ENCODE measurements around the gene ITGA11. TPM values are rescaled to one million over a fixed set of nuclear protein-coding genes. Genes with fewer than 3 reads are reported as not detected.

Gene ITGA11
- total and polyA plus RNA-seq, 2 donors (not counting 1 experiment from before 2014, with no cell fraction given), result not detected

GRCh38 chr15:68343579-68344225 is 88.3 kb downstream of the ITGA11 start:
- Histone ChIP-seq H3K4me2 (replicated peaks; ENCODE audit: low read depth, low read length, poor library complexity, severe bottlenecking) (no peak overlapping the region), H3K9ac (ENCODE audit: low read length) (no peak overlapping the region), H3K4me1 (ENCODE audit: control insufficient read depth in 2 of 2, insufficient read depth in 2 of 2, low read length in 2 of 2) (no peaks in the 10 kb centered on the region), H3K79me2 (ENCODE audit: control insufficient read depth, insufficient read depth, low read length) (no peaks in the 10 kb centered on the region), H3K36me3 (replicated peaks in 1 of 2; ENCODE audit: control extremely low read depth in 1 of 2, control insufficient read depth in 1 of 2, extremely low read depth in 1 of 2, insufficient read depth in 2 of 2, low read length in 1 of 2) (no peaks in the 10 kb centered on the region), H3K27me3 (replicated peaks in 1 of 4; ENCODE audit: control extremely low read depth in 1 of 4, control insufficient read depth in 3 of 4, insufficient read depth in 4 of 4, low read length in 3 of 4) (no peaks in the 10 kb centered on the region), H3K27ac (ENCODE audit: low read length in 2 of 2) (no peak overlapping the region), H3K4me3 (ENCODE audit: control extremely low read depth in 1 of 5, extremely low read depth in 1 of 5, insufficient read depth in 1 of 5, low read depth in 2 of 5, low read length in 4 of 5) (no peak overlapping the region), H4K20me1 (ENCODE audit: control insufficient read depth, insufficient read depth, low read length, poor library complexity, severe bottlenecking) (no peaks in the 10 kb centered on the region), H3K9me3 (ENCODE audit: control extremely low read depth in 1 of 3, control insufficient read depth in 2 of 3, insufficient read depth in 1 of 3, low read length in 2 of 3) (no peaks in the 10 kb centered on the region), H2AFZ (ENCODE audit: insufficient read depth, low read depth, low read length, poor library complexity, severe bottlenecking) (no peak overlapping the region)
- no peak for TF ChIP-seq EZH2 (IDR thresholded peaks at IDR 0.05; ENCODE audit: borderline replicate concordance, insufficient read depth, low read depth, low read length, poor library complexity, severe bottlenecking)
- 92% methylated on average over 8 of the region's 14 CpGs for WGBS (ENCODE audit: insufficient coverage)
- Mint-ChIP-seq H3K4me3 (no peak overlapping the region), H3K27ac (no peak overlapping the region), H3K27me3 (peaks cover 11% of the 10 kb centered on the region), H3K4me1 (no peaks in the 10 kb centered on the region), H3K9me3 (ENCODE audit: insufficient read depth) (no peaks in the 10 kb centered on the region)
- no peak for DNase-seq
- ATAC-seq (ENCODE audit: low read depth), result no peak
- ChIA-PET POLR2A (no interaction called here), CTCF (interaction anchor here (0.6 kb wide), 1 partner anchor 173 kb away, joined by 5 read pairs; no protein-coding TSS in a partner anchor)
- intact Hi-C loops (cut with micrococcal nuclease), result no loop called here

DNA sequence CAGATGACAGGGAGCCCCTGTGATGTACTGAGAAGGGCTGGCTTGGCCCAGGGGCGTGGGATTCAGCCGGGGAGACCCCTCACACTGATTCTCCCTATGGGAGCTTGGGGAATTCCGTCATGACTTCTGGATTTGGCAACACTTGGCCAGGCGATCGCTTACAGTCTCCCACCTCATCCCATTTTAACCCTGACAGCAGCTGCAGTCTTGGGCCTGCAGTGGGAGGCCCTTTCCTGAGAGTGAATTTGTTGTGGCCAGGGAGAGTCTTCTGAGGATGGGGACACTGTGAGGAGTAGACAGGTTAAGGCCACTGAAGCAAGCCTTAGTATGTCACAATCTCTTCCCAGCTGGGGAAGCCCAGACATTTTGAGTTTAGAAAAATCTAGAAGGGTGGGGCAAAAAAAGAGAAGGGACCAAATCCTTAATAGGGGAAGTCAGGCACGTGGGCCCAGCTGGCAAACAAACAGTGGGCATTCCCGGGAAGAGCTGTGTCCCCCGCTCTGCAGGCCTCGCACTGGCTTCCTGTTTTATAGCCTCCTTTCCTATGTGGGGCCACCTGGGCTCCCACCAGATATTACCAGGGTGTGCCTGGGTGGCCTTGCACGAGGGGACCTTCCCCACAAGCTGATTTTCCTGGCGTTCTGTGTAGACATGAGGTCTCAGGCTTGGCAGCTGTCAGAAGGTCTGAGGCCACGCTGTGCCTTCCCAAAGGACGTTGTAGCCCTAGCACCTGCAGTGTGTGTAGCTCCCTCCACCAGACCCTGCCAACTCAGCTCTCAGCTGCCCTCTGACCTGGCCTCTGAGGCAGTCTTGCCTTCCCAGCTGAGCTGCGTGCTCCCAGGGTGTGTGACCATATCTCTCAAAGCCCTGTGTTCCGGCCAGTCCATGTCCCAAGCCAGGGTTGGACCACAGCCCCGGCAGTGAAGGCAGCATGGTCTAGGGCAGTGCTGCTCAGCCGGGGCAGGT is 89.9 kb downstream of the ITGA11 start:
- H3K4me2 ChIP-seq (replicated peaks; ENCODE audit: low read depth, low read length, poor library complexity, severe bottlenecking), result no peak overlapping the region
- Mint-ChIP-seq H3K27me3 (peaks cover 3% of the 10 kb centered on the region), H3K9me3 (ENCODE audit: insufficient read depth) (no peaks in the 10 kb centered on the region), H3K4me1 (no peaks in the 10 kb centered on the region), H3K4me3 (no peak overlapping the region), H3K27ac (no peak overlapping the region)
- ChIA-PET POLR2A (no interaction called here), CTCF (no interaction called here)
- no peaks in the 10 kb centered on the region for H4K20me1 ChIP-seq (ENCODE audit: control insufficient read depth, insufficient read depth, low read length, poor library complexity, severe bottlenecking)
- no peaks in the 10 kb centered on the region for H3K4me1 ChIP-seq (ENCODE audit: control insufficient read depth in 2 of 2, insufficient read depth in 2 of 2, low read length in 2 of 2)
- TF ChIP-seq EZH2 (IDR thresholded peaks at IDR 0.05; ENCODE audit: borderline replicate concordance, insufficient read depth, low read depth, low read length, poor library complexity, severe bottlenecking), result no peak
- TF ChIP-seq, protein P1, sequence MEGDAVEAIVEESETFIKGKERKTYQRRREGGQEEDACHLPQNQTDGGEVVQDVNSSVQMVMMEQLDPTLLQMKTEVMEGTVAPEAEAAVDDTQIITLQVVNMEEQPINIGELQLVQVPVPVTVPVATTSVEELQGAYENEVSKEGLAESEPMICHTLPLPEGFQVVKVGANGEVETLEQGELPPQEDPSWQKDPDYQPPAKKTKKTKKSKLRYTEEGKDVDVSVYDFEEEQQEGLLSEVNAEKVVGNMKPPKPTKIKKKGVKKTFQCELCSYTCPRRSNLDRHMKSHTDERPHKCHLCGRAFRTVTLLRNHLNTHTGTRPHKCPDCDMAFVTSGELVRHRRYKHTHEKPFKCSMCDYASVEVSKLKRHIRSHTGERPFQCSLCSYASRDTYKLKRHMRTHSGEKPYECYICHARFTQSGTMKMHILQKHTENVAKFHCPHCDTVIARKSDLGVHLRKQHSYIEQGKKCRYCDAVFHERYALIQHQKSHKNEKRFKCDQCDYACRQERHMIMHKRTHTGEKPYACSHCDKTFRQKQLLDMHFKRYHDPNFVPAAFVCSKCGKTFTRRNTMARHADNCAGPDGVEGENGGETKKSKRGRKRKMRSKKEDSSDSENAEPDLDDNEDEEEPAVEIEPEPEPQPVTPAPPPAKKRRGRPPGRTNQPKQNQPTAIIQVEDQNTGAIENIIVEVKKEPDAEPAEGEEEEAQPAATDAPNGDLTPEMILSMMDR (IDR thresholded peaks at IDR 0.05), result no peak
- no peak overlapping the region for H2AFZ ChIP-seq (ENCODE audit: insufficient read depth, low read depth, low read length, poor library complexity, severe bottlenecking)
- WGBS (ENCODE audit: insufficient coverage), result 44% methylated on average over 13 of the region's 17 CpGs
- no peak overlapping the region for H3K9ac ChIP-seq (ENCODE audit: low read length)
- H3K79me2 ChIP-seq (ENCODE audit: control insufficient read depth, insufficient read depth, low read length), result no peaks in the 10 kb centered on the region
- no peaks in the 10 kb centered on the region for H3K36me3 ChIP-seq (replicated peaks in 1 of 2; ENCODE audit: control extremely low read depth in 1 of 2, control insufficient read depth in 1 of 2, extremely low read depth in 1 of 2, insufficient read depth in 2 of 2, low read length in 1 of 2)
- no peaks in the 10 kb centered on the region for H3K27me3 ChIP-seq (replicated peaks in 1 of 4; ENCODE audit: control extremely low read depth in 1 of 4, control insufficient read depth in 3 of 4, insufficient read depth in 4 of 4, low read length in 3 of 4)
- H3K4me3 ChIP-seq (ENCODE audit: control extremely low read depth in 1 of 5, extremely low read depth in 1 of 5, insufficient read depth in 1 of 5, low read depth in 2 of 5, low read length in 4 of 5), result no peak overlapping the region
- ATAC-seq (ENCODE audit: low read depth) (no peak), DNase-seq (no peak)
- intact Hi-C loops (cut with micrococcal nuclease), result no loop called here
- no peak overlapping the region for H3K27ac ChIP-seq (ENCODE audit: low read length in 2 of 2)
- H3K9me3 ChIP-seq (ENCODE audit: control extremely low read depth in 1 of 3, control insufficient read depth in 2 of 3, insufficient read depth in 1 of 3, low read length in 2 of 3), result no peaks in the 10 kb centered on the region
